GM12878 (cell line): ENCODE data around the gene CELF2. TPM values are rescaled to one million over a fixed set of nuclear protein-coding genes. Genes with fewer than 3 reads are reported as not detected.

ENCODE experiments used
- ATF7 ChIP-seq: fragments of 450-650 bp; IDR thresholded peaks from 2 replicates; pipeline ENCODE4 v1.6.1; 2016; ENCODE audit warnings: low read depth, mild to moderate bottlenecking
- BCL3 ChIP-seq: IDR thresholded peaks from 2 replicates; pipeline ENCODE4 v1.6.1; 2011; ENCODE audit warnings: borderline replicate concordance, low read depth, mild to moderate bottlenecking, moderate library complexity, low read length; ENCODE audit not compliant: insufficient read depth, poor library complexity, severe bottlenecking
- CHD1 ChIP-seq: IDR thresholded peaks from 2 replicates; pipeline ENCODE4 v1.6.1; 2012; ENCODE audit warnings: low read depth, low read length, improper control_type of control experiment
- CUX1 ChIP-seq: IDR thresholded peaks from 2 replicates; pipeline ENCODE4 v1.6.1; 2012; ENCODE audit warnings: improper control_type of control experiment, low read depth, low read length; ENCODE audit not compliant: insufficient replicate concordance
- EGR1 ChIP-seq, 2 experiments: IDR thresholded peaks; 1 replicate in 1 of 2; 2 replicates in 1 of 2; pipeline ENCODE4 v1.6.1; 2011 to 2012; ENCODE audit warnings: low read depth in 2 of 2, low read length in 2 of 2, borderline replicate concordance in 1 of 2, mild to moderate bottlenecking in 1 of 2, moderate library complexity in 1 of 2
- ELK1 ChIP-seq: IDR thresholded peaks from 2 replicates; pipeline ENCODE4 v1.6.1; 2012; ENCODE audit warnings: low read depth, low read length, improper control_type of control experiment
- FOXK2 ChIP-seq: fragments of 450-650 bp; IDR thresholded peaks from 2 replicates; pipeline ENCODE4 v1.6.1; 2017; ENCODE audit warnings: mild to moderate bottlenecking, moderate library complexity
- GABPA ChIP-seq: IDR thresholded peaks from 2 replicates; pipeline ENCODE4 v1.6.1; 2014; ENCODE audit warnings: antibody characterized with exemption, low read depth, mild to moderate bottlenecking, inconsistent platforms
- HDAC2 ChIP-seq: fragments of 200-600 bp; sonication (generic); IDR thresholded peaks from 2 replicates; pipeline ENCODE4 v1.6.1; 2017
- IKZF1 ChIP-seq: fragments of 450-650 bp; conservative IDR thresholded peaks from 2 replicates; pipeline ENCODE4 v1.6.1; 2017; ENCODE audit warnings: antibody characterized with exemption, mild to moderate bottlenecking
- JUND ChIP-seq: IDR thresholded peaks from 2 replicates; pipeline ENCODE4 v1.6.1; 2012; ENCODE audit warnings: low read depth, mild to moderate bottlenecking, low read length, improper control_type of control experiment, moderate library complexity
- KDM1A ChIP-seq: fragments of 200-600 bp; sonication (generic); IDR thresholded peaks from 2 replicates; pipeline ENCODE4 v1.6.1; 2016; ENCODE audit warnings: borderline replicate concordance
- LARP7 ChIP-seq: fragments of 450-650 bp; IDR thresholded peaks from 2 replicates; pipeline ENCODE4 v1.6.1; 2017; ENCODE audit warnings: mild to moderate bottlenecking
- MEF2B ChIP-seq: fragments of 450-650 bp; IDR thresholded peaks from 2 replicates; pipeline ENCODE4 v1.6.1; 2018; ENCODE audit warnings: mild to moderate bottlenecking, moderate library complexity; ENCODE audit not compliant: partially characterized antibody, poor library complexity, severe bottlenecking
- NR2C2 ChIP-seq: IDR thresholded peaks from 2 replicates; pipeline ENCODE4 v1.6.1; 2011; ENCODE audit warnings: borderline replicate concordance, low read depth; ENCODE audit not compliant: control insufficient read depth, insufficient read length
- NR2F1 ChIP-seq: fragments of 450-650 bp; conservative IDR thresholded peaks from 2 replicates; pipeline ENCODE4 v1.6.1; 2017; ENCODE audit warnings: mild to moderate bottlenecking
- PML ChIP-seq: IDR thresholded peaks from 2 replicates; pipeline ENCODE4 v1.6.1; 2012; ENCODE audit warnings: low read length, inconsistent platforms
- RCOR1 ChIP-seq: conservative IDR thresholded peaks from 2 replicates; pipeline ENCODE4 v1.6.1; 2012; ENCODE audit warnings: low read depth, low read length, improper control_type of control experiment
- RFX5 ChIP-seq: IDR thresholded peaks from 2 replicates; pipeline ENCODE4 v1.6.1; 2011; ENCODE audit warnings: low read depth, low read length, improper control_type of control experiment
- STAT1 ChIP-seq: fragments of 450-650 bp; conservative IDR thresholded peaks from 2 replicates; pipeline ENCODE4 v1.6.1; 2014; ENCODE audit warnings: antibody characterized with exemption, mild to moderate bottlenecking
- STAT3 ChIP-seq: IDR thresholded peaks from 2 replicates; pipeline ENCODE4 v1.6.1; 2011; ENCODE audit warnings: low read depth, low read length, improper control_type of control experiment
- TCF12 ChIP-seq: IDR thresholded peaks from 2 replicates; pipeline ENCODE4 v1.6.1; 2011; ENCODE audit warnings: low read depth, mild to moderate bottlenecking, low read length
- YBX1 ChIP-seq: fragments of 450-650 bp; IDR thresholded peaks from 2 replicates; pipeline ENCODE4 v1.6.1; 2016; ENCODE audit warnings: antibody characterized with exemption
- ZNF274 ChIP-seq: IDR thresholded peaks from one replicate; pipeline ENCODE4 v1.8.0; 2011; ENCODE audit not compliant: insufficient read length, insufficient read depth
- ZNF384 ChIP-seq: IDR thresholded peaks from 2 replicates; pipeline ENCODE4 v1.6.1; 2012; ENCODE audit warnings: low read depth, mild to moderate bottlenecking, low read length, improper control_type of control experiment, borderline replicate concordance
- polyA plus RNA-seq, 11 experiments: library from polyadenylated mRNA; depleted of rRNA in 4 of 11; unstranded in 6 of 11; stranded (reverse) in 5 of 11; fragments of >200 nt; fragmentation: Nextera tagmentation in 4 of 11; fragmentation: Illumina TruSeq in 1 of 11; extraction: Ambion mirVana in 4 of 11; extraction: Trizol in 1 of 11; gene quantifications; 1 replicate in 1 of 11; 2 replicates in 10 of 11; pipeline versions ENCODE4 v1.2.1 to v1.2.3, GENCODE V29; 2011 to 2016; ENCODE audit warnings: inconsistent platforms in 2 of 11, missing spikeins in 2 of 11, low read depth in 1 of 11
- total RNA-seq, 4 experiments: library from RNA; depleted of rRNA in 3 of 4; stranded (reverse); fragments of >200 nt in 3 of 4; fragmentation: Illumina TruSeq in 1 of 4; extraction: Trizol in 1 of 4; gene quantifications; 2 replicates each; pipeline versions ENCODE4 v1.2.1 to v1.2.3, GENCODE V29; 2013 to 2021

Gene CELF2
- total and polyA plus RNA-seq, 10 of the 15 experiments (the other 5 are each of a cell fraction or from before 2014, with no cell fraction given), result 20.8 to 129 (median 86.3) TPM

GRCh38 chr10:11162828-11163599 is 145.3 kb downstream of the CELF2 start (continued):
- TF ChIP-seq ZNF384 (no peak), NR2C2 (no peak), STAT1 (no peak), TCF12 (0 out of 2 replicates have a peak, but pooled peaks have one; percentile 67), RCOR1 (0 out of 2 replicates have a peak, but pooled peaks have one; percentile 53), BCL3 (no peak), ZNF274 (no peak), NR2F1 (peak; percentile 69), HDAC2 (no peak), IKZF1 (peak; percentile 87), ELK1 (no peak), MEF2B (peak; percentile 88), CHD1 (no peak; the same call in 1 of the 2 replicates), YBX1 (no peak), PML (no peak), ATF7 (peak; percentile 91), JUND (no peak), RFX5 (no peak), EGR1 (IDR thresholded peaks at IDR 0.05; ENCODE audit: borderline replicate concordance in 1 of 2, low read depth in 2 of 2, low read length in 2 of 2) (no peak), LARP7 (no peak), GABPA (no peak), FOXK2 (no peak; the same call in 1 of the 2 replicates), STAT3 (0 out of 2 replicates have a peak, but pooled peaks have one; percentile 56), CUX1 (no peak), KDM1A (no peak)
